ENCODE measurements around the gene DOK5. TPM values are rescaled to one million over a fixed set of nuclear protein-coding genes. Genes with fewer than 3 reads are reported as not detected.

Gene DOK5
- total and polyA plus RNA-seq, 2 experiments from 2014 or later: 5.0 to 6.9 TPM

DNA sequence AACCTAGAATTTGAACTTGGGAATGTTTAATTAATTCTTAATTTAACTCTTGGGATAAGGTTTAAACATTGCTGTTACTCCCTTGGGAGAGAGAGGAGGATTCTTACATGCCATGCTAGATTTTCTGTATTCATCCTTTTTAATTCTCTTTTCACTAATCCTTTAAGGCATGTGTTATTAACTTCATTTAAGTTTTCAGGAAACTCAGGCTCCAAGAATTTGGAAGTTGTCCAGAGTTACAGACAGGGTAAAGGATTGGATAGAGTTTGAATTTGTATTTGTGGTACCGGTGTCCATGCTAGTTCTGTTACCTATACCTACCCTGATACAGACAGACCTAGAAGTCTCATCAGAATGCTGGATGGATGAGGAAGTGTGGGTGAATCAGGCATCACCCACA, 23.7 kb downstream of the DOK5 start:
- Histone ChIP-seq H3K9me2 (ENCODE audit: insufficient read depth) (no peaks in the 10 kb centered on the region), H3K4me2 (no peak overlapping the region), H4K20me1 (replicated peaks; ENCODE audit: insufficient read depth) (no peaks in the 10 kb centered on the region), H3K4me1 (ENCODE audit: insufficient read depth) (no peaks in the 10 kb centered on the region), H3K27me3 (ENCODE audit: insufficient read depth) (no peaks in the 10 kb centered on the region), H3K4me3 (no peak overlapping the region), H3F3A (replicated peaks; ENCODE audit: low read depth) (no peaks in the 10 kb centered on the region), H2AFZ (no peak overlapping the region), H3K27ac (ENCODE audit: low read depth) (no peak overlapping the region), H3K79me2 (replicated peaks; ENCODE audit: insufficient read depth) (no peaks in the 10 kb centered on the region), H3K36me3 (ENCODE audit: insufficient read depth) (no peaks in the 10 kb centered on the region)
- Mint-ChIP-seq H3K27me3 (ENCODE audit: insufficient read depth, low read depth, poor library complexity) (no peaks in the 10 kb centered on the region), H3K9me3 (no peaks in the 10 kb centered on the region), H3K27ac (no peak overlapping the region; the same call in 1 of the 2 replicates), H3K36me3 (ENCODE audit: low read depth) (no peaks in the 10 kb centered on the region; the same call in 1 of the 3 replicates), H3K4me1 (no peaks in the 10 kb centered on the region), H3K4me3 (no peak overlapping the region)
- no peak for DNase-seq (ENCODE audit: low spot score)
- ATAC-seq: no peak
- TF ChIP-seq, protein P1, sequence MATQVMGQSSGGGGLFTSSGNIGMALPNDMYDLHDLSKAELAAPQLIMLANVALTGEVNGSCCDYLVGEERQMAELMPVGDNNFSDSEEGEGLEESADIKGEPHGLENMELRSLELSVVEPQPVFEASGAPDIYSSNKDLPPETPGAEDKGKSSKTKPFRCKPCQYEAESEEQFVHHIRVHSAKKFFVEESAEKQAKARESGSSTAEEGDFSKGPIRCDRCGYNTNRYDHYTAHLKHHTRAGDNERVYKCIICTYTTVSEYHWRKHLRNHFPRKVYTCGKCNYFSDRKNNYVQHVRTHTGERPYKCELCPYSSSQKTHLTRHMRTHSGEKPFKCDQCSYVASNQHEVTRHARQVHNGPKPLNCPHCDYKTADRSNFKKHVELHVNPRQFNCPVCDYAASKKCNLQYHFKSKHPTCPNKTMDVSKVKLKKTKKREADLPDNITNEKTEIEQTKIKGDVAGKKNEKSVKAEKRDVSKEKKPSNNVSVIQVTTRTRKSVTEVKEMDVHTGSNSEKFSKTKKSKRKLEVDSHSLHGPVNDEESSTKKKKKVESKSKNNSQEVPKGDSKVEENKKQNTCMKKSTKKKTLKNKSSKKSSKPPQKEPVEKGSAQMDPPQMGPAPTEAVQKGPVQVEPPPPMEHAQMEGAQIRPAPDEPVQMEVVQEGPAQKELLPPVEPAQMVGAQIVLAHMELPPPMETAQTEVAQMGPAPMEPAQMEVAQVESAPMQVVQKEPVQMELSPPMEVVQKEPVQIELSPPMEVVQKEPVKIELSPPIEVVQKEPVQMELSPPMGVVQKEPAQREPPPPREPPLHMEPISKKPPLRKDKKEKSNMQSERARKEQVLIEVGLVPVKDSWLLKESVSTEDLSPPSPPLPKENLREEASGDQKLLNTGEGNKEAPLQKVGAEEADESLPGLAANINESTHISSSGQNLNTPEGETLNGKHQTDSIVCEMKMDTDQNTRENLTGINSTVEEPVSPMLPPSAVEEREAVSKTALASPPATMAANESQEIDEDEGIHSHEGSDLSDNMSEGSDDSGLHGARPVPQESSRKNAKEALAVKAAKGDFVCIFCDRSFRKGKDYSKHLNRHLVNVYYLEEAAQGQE (IDR thresholded peaks at IDR 0.05; ENCODE audit: unreplicated experiment): no peak
- no peak for TF ChIP-seq CREB1 (CRISPR knock-in tag; IDR thresholded peaks at IDR 0.05; ENCODE audit: low read depth)
- TF ChIP-seq ETS1 (IDR thresholded peaks at IDR 0.05): no peak
- TF ChIP-seq, protein P2, sequence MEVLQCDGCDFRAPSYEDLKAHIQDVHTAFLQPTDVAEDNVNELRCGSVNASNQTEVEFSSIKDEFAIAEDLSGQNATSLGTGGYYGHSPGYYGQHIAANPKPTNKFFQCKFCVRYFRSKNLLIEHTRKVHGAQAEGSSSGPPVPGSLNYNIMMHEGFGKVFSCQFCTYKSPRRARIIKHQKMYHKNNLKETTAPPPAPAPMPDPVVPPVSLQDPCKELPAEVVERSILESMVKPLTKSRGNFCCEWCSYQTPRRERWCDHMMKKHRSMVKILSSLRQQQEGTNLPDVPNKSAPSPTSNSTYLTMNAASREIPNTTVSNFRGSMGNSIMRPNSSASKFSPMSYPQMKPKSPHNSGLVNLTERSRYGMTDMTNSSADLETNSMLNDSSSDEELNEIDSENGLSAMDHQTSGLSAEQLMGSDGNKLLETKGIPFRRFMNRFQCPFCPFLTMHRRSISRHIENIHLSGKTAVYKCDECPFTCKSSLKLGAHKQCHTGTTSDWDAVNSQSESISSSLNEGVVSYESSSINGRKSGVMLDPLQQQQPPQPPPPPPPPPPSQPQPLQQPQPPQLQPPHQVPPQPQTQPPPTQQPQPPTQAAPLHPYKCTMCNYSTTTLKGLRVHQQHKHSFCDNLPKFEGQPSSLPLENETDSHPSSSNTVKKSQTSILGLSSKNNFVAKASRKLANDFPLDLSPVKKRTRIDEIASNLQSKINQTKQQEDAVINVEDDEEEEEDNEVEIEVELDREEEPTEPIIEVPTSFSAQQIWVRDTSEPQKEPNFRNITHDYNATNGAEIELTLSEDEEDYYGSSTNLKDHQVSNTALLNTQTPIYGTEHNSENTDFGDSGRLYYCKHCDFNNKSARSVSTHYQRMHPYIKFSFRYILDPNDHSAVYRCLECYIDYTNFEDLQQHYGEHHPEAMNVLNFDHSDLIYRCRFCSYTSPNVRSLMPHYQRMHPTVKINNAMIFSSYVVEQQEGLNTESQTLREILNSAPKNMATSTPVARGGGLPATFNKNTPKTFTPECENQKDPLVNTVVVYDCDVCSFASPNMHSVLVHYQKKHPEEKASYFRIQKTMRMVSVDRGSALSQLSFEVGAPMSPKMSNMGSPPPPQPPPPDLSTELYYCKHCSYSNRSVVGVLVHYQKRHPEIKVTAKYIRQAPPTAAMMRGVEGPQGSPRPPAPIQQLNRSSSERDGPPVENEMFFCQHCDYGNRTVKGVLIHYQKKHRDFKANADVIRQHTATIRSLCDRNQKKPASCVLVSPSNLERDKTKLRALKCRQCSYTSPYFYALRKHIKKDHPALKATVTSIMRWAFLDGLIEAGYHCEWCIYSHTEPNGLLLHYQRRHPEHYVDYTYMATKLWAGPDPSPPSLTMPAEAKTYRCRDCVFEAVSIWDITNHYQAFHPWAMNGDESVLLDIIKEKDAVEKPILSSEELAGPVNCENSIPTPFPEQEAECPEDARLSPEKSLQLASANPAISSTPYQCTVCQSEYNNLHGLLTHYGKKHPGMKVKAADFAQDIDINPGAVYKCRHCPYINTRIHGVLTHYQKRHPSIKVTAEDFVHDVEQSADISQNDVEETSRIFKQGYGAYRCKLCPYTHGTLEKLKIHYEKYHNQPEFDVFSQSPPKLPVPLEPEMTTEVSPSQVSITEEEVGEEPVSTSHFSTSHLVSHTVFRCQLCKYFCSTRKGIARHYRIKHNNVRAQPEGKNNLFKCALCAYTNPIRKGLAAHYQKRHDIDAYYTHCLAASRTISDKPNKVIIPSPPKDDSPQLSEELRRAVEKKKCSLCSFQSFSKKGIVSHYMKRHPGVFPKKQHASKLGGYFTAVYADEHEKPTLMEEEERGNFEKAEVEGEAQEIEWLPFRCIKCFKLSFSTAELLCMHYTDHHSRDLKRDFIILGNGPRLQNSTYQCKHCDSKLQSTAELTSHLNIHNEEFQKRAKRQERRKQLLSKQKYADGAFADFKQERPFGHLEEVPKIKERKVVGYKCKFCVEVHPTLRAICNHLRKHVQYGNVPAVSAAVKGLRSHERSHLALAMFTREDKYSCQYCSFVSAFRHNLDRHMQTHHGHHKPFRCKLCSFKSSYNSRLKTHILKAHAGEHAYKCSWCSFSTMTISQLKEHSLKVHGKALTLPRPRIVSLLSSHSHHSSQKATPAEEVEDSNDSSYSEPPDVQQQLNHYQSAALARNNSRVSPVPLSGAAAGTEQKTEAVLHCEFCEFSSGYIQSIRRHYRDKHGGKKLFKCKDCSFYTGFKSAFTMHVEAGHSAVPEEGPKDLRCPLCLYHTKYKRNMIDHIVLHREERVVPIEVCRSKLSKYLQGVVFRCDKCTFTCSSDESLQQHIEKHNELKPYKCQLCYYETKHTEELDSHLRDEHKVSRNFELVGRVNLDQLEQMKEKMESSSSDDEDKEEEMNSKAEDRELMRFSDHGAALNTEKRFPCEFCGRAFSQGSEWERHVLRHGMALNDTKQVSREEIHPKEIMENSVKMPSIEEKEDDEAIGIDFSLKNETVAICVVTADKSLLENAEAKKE (CRISPR knock-in tag; IDR thresholded peaks at IDR 0.05): no peak
- no peak for TF ChIP-seq POLR2AphosphoS5 (IDR thresholded peaks at IDR 0.05; ENCODE audit: low read depth)
- TF ChIP-seq STAT1 (IDR thresholded peaks at IDR 0.05; ENCODE audit: unreplicated experiment): no peak
- TF ChIP-seq ZNF114 (CRISPR knock-in tag; IDR thresholded peaks at IDR 0.05): no peak
- TF ChIP-seq EZH2 (IDR thresholded peaks at IDR 0.05; ENCODE audit: low read depth, unreplicated experiment): no peak
- no peak for TF ChIP-seq NANOG (IDR thresholded peaks at IDR 0.05; ENCODE audit: borderline replicate concordance)
- no peak for TF ChIP-seq ZNF331 (CRISPR knock-in tag; IDR thresholded peaks at IDR 0.05; ENCODE audit: low read depth)
- no peak for TF ChIP-seq EZH2phosphoT487 (IDR thresholded peaks at IDR 0.05; ENCODE audit: unreplicated experiment)
- TF ChIP-seq JUNB (IDR thresholded peaks at IDR 0.05; ENCODE audit: unreplicated experiment): no peak
- TF ChIP-seq, protein P3, sequence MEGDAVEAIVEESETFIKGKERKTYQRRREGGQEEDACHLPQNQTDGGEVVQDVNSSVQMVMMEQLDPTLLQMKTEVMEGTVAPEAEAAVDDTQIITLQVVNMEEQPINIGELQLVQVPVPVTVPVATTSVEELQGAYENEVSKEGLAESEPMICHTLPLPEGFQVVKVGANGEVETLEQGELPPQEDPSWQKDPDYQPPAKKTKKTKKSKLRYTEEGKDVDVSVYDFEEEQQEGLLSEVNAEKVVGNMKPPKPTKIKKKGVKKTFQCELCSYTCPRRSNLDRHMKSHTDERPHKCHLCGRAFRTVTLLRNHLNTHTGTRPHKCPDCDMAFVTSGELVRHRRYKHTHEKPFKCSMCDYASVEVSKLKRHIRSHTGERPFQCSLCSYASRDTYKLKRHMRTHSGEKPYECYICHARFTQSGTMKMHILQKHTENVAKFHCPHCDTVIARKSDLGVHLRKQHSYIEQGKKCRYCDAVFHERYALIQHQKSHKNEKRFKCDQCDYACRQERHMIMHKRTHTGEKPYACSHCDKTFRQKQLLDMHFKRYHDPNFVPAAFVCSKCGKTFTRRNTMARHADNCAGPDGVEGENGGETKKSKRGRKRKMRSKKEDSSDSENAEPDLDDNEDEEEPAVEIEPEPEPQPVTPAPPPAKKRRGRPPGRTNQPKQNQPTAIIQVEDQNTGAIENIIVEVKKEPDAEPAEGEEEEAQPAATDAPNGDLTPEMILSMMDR (conservative IDR thresholded peaks at IDR 0.05; ENCODE audit: low read depth in 2 of 2): no peak

All from GM23338 (cell line).